ENCODE results near the gene RAP1GAP2.
"Not testable (repeated sequence)": the region's sequence is repeated elsewhere in the genome, so short reads cannot be mapped to it uniquely, and the experiment has no call there.

Gene RAP1GAP2

GRCh38 chr17:2881295-2881694, 85.1 kb downstream of the RAP1GAP2 start:
- no peak for DNase-seq (ENCODE audit: extremely low read depth in 1 of 2, low read depth in 1 of 2)

DNA sequence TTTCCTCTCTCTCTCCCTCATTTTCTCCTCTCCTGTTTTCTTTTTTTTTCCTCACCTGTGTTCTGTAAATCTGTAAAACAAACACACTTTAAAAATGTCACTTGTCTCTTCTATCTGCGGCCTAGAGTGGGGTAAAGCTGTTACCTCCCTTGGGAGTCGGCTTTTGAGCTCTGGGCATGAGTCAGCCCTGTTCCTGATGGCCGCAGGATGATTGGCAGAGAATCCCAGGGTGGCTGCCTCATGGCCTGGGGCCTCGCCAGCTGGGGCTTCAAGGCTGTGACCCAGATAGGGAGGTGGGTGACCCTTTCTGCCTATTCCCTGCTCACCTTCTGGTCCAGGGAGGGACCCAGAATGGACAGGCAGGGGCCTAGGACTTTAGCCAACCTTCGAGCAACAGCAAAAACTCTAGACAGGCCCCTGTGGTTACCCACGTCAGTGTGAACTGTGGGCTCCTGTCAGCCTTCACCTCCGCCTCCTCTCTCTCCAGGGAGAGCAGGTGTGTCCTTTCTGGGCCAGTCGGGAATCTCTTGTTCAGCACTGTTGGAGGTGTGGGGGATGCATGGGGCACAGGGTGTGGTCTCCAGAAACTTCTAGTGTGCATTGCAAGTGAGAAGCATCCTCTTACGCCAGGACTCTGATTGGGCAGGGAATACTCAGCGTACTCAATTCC, 87.4 kb downstream of the RAP1GAP2 start:
- DNase-seq (ENCODE audit: extremely low read depth in 1 of 2, low read depth in 1 of 2), result no peak

DNA sequence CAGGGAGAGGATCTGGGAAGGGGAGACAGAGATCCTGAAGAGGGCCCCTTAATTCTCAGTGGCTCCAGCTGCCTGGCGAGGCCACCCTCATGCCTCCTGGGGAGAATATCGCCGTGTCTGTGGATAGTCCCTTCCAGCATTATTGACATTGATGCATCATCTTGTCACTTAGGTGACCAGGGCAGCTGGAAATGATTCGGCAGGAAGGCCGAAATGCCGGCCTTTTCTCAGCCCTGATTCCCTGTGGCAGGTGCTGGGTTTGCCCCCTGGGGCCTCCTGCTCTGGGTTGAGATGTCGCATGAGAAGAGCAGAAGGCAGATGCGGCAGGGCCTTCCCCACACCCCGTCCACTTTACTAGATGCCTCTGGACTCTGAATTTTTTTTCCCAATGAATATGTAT, 89.5 kb downstream of the RAP1GAP2 start:
- no peak for DNase-seq (ENCODE audit: extremely low read depth in 1 of 2, low read depth in 1 of 2)

DNA sequence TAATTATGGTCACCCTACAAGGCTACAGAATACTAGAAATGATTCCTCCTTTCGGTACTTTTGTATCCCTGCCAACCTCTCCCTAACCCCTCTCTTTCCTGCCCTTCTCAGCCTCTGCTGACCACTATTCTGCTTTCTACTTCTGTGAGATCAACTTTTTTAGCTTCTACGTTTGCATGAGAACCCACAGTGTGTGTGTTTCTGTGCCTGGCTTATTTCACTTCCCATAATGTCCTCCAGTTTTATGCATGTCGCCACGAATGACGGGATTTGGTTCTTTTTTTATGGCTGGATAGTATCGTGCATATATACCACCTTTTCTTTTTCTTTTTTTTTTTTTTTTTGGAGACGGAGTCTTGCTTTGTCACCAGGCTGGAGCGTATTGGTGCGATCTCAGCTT, 92.1 kb downstream of the RAP1GAP2 start:
- DNase-seq (ENCODE audit: extremely low read depth in 1 of 2, low read depth in 1 of 2), result no peak

- no peak for DNase-seq (ENCODE audit: extremely low read depth in 1 of 2, low read depth in 1 of 2)
Observed at GRCh38 chr17:2889256-2889655, 93.0 kb downstream of the RAP1GAP2 start.

- DNase-seq (ENCODE audit: extremely low read depth in 1 of 2, low read depth in 1 of 2), result not testable (repeated sequence)
Observed at GRCh38 chr17:2890778-2891177, 94.5 kb downstream of the RAP1GAP2 start.

DNA sequence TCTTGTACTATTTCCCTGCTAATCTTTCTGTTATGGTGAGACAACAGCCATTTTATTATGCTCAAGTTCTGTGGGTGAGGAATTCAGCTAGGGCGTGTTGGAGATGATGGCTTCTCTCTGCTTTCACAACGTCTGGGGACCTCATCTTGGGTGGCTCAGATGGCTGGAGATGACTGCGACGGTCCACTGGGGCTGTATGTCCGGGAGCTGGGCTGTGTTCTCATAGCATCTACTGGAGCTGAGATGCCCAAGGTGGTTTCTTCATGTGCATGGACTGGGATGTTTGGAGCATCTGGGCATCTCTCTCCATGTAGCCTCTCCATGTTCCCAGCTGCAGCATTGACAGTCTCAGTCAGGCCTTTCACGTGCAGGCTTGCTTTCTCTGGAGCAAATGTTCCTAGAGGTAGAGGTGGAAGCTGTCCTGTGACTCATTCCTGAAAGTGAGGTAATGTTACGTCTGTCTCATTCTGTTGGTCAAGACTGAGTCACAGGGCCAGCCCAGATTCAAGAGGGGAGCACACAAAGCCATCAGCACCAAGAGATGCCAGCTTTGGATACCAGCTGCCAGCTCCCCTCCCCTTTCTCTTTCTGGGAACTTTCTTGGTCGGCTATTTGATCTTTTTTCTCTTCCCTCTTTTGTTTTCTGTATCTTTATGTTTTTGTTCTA, 96.2 kb downstream of the RAP1GAP2 start:
- no peak for DNase-seq (ENCODE audit: extremely low read depth in 1 of 2, low read depth in 1 of 2)

DNA sequence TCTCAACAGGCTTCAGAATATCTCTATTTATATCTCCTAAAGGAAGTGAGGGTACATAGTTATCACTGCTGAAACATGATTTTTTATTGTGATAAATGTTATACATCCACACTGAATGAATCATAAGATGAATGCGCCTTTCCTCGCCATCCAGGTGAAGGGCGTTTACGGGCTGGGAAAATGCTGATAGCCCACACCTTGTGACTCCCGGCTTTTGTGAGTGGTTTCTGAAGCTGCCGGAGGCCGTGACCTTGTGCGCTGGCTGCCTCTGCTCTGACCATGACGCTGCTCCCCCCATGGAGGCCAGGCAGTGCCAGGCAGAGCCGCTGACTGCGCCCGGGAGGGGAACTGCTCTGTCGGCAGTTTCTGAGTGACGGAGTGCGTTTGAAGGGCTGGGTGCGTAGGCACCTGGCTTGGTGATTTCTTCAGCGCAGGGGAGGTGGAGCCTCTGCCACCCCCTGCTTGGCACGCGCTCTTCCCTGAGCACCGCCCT, 97.2 kb downstream of the RAP1GAP2 start:
- DNase-seq (ENCODE audit: extremely low read depth in 1 of 2, low read depth in 1 of 2), result no peak

GRCh38 chr17:2894782-2895181, 98.5 kb downstream of the RAP1GAP2 start:
- DNase-seq (ENCODE audit: extremely low read depth in 1 of 2, low read depth in 1 of 2), result no peak

DNA sequence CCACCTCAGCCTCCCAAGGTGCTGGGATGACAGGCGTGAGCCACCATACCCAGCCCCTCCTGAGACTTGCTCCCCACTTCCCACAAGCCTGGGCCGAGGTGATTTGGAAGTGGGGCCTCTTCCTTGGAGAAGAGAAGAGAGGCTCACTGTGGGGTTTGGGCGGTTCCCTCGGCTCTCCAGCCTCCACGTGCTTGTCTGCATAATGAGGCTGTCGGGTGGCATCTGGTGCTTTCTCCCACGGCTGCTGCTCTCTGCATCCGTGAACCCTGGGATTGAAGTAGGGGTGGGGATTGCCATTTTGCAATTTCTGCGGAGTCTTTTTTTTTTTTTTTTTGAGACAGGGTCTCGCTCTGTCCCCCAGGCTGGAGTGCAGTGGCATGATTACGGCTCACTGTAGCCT, 101.4 kb downstream of the RAP1GAP2 start:
- no peak for DNase-seq (ENCODE audit: extremely low read depth in 1 of 2, low read depth in 1 of 2)

DNA sequence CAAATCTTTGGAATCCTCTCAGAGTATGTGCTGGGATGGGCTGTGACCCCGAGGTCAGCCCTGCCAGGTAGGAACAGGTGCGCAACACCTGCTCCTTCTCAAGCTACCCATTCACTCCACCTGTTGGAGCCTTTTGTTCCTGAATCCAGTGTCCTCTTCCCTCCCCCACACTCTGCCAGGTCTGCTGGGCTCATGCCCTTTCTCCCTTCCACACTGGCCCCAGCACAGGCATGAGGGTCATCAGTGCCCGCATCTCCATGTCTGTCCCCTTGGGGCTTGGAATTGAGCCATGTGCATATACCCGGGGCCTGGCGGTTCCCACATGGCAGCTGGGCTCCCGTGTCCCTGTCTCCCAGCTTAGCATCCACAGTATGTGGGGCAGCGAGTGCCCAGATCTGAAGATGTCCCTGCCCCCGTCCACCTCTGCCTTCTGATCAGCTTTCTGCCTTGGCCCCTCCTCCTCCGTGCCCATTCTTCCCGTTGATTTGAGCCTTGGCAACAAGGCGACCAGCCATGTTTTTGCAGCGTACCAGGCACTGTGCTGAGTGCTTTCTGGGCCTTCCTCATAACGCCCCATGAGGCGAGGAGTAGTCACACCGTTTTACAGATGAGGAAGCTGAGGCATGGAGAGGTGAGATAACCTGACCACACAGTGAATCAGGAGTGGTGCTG, 102.2 kb downstream of the RAP1GAP2 start:
- no peak for DNase-seq (ENCODE audit: extremely low read depth in 1 of 2, low read depth in 1 of 2)

- no peak for DNase-seq (ENCODE audit: extremely low read depth in 1 of 2, low read depth in 1 of 2)
Observed at GRCh38 chr17:2899906-2900305, 103.7 kb downstream of the RAP1GAP2 start.

DNA sequence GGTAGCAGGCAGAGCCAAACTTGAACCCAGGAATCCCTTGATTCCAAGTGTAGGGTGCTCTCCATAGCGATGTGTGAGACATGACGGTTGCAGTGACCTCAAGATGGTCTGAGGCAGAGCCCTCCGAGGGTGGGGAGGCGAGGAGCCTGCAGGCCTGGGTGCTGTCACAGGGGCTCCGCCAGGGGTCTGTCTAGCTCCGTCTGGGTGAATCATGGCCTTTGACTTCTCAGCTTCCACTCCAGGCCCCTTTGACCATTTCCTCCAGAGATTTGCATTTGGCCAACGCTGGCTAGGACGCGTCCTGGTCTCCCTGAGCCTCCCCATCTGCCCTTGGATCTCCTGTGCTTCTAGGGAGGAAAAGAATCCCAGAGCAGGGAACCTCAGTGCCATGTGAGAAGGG, 104.6 kb downstream of the RAP1GAP2 start:
- no peak for DNase-seq (ENCODE audit: extremely low read depth in 1 of 2, low read depth in 1 of 2)

DNA sequence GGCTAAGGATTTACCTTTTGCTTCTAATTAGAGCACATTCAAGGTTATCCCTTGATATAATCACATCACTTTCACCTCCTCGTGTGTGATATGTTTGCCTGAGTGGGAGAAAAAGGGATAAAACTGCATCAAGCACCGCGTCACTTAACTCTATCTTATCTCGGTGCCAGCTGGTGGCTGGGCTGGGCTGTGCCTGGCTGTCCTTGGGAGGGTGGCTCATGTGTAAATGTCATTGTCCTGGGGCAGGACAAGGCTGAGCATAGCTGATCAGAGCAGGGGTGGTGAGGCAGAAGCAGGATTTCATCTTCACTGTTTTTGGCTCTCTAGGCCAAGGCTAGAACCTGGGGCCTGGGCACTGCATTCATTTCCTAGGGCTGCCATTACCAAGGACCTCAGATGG, 105.3 kb downstream of the RAP1GAP2 start:
- no peak for DNase-seq (ENCODE audit: extremely low read depth in 1 of 2, low read depth in 1 of 2)

GRCh38 chr17:2902546-2902945, 106.3 kb downstream of the RAP1GAP2 start:
- DNase-seq (ENCODE audit: extremely low read depth in 1 of 2, low read depth in 1 of 2), result no peak

DNA sequence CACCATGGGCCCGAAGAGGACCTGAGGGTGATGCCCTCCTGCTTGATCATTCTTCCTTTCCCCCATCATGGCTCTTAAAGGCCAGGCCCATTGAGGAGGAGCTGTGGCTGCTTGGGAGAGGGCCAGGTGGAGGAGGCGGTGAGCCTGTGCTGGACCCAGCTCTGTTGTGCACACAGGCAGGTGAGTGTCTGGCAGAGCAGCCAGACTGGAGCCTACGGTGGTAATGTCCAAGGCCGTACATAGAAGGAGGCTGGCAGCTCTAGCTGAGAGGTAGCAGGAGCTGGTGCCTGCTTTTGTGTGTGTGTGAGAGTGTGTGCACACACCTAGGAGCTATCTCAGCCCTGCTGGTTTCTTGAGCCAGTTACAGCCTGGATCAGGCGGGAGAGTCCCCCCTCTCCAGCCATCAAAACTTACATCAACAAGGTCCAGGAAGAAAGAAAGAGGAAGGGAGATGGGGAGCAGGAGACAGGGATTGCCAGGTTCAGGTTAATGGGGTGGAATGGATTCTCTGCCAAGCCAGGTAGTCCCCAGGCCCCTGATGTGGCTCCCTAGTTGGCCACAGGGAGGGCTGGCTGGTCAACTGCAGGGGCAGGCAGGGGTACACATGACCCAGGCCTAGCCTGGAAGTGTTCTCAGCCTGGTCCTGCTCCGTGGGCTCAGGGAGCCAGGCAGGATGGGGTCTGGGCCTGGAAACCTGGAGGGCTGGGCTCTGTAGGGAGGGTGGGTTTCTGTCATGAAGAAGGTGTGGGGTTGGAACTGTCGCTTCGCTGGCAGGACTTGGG, 107.1 kb downstream of the RAP1GAP2 start:
- no peak for DNase-seq (ENCODE audit: extremely low read depth in 1 of 2, low read depth in 1 of 2)

DNA sequence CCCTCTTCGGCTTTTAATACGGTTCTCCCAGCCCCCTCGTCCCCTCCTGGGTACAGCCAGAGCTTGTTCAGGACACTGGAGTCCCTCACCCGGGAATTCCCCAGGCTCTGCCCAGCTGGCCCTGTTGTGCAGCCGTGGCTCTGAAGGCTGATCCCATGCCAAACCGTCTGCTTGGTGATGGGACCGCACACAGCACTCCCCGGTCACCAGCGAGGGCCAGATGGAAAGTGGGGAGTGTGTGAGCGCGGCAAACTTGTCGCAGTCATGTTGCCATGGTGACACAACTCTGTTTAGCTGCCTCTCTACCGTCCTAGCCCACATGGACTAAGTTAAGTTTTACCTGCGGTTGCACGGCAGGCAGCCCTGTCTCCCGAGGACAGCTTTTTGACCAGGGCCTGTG, 107.9 kb downstream of the RAP1GAP2 start:
- no peak for DNase-seq (ENCODE audit: extremely low read depth in 1 of 2, low read depth in 1 of 2)

DNA sequence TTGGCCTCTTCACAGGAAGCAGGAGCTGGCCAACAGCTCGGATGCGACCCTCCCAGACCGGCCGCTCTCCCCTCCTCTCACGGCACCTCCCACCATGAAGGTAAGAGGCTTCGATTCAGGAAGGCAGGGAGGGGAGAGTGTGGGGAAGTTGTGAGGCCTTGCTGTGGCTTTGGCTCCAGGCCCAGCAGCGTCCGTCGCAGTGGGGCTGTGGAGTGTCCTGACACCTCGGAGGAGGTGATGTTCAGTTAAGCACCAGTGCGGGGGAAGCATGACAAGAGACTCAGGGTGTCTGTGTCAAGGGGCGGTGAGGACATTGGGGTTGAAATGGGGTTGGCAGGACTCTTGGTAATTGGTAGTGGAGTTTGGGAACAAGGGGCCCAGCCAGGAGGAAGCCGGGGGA, 109.0 kb downstream of the RAP1GAP2 start:
- DNase-seq (ENCODE audit: extremely low read depth in 1 of 2, low read depth in 1 of 2), result no peak

GRCh38 chr17:2905696-2906501, 109.7 kb downstream of the RAP1GAP2 start:
- no peak for DNase-seq (ENCODE audit: extremely low read depth in 1 of 2, low read depth in 1 of 2)

DNA sequence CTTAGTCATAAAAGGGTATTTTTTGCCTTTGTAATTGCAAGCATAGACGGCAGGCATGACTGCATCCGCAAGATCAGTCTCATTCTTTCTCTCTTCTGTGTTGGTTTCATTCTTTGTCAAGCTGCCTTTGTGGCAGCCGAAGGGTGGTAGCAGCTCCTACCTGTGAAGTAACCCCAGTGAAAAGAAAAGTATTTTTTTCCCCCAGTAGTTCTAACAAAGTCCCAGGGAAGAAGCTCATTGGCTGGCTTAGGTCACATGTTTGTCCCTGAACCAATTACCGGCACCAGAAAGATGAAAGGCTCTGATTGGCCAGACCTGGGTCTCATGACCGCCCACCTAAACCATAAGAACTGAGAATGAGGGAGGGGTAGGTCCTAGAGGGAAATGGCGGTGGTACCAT, 110.7 kb downstream of the RAP1GAP2 start:
- DNase-seq (ENCODE audit: extremely low read depth in 1 of 2, low read depth in 1 of 2), result no peak

Data from activated CD8-positive, alpha-beta memory T cell treated with anti-CD3 and anti-CD28 coated beads for 1 hour (primary cell).